Ramos (cell line): ENCODE results near the gene KXD1.
"Not testable (repeated sequence)": the region's sequence is repeated elsewhere in the genome, so short reads cannot be mapped to it uniquely, and the experiment has no call there.

ENCODE experiments used
- in situ Hi-C: fragments of 300-500 bp; cut with MboI; formaldehyde crosslinking; loops from one replicate; pipeline ENCODE4 v1.14.3; 2022; ENCODE audit warnings: low sequenced_read_pairs; ENCODE audit not compliant: unreplicated experiment

The KXD1 gene

GRCh38 chr19:18595475-18595874 is 37.8 kb downstream of the KXD1 start:
- in situ Hi-C loops = no loop called here

- in situ Hi-C loops = no loop called here
Measured at GRCh38 chr19:18596752-18597157, 39.1 kb downstream of the KXD1 start.

- in situ Hi-C loops = no loop called here
Measured at GRCh38 chr19:18597809-18598660, 40.4 kb downstream of the KXD1 start.

GRCh38 chr19:18599485-18599884 is 41.8 kb downstream of the KXD1 start:
- in situ Hi-C loops = no loop called here

GRCh38 chr19:18600692-18601397 is 43.2 kb downstream of the KXD1 start:
- in situ Hi-C loops = not testable (repeated sequence)

- in situ Hi-C loops = no loop called here
Measured at GRCh38 chr19:18601875-18602274, 44.2 kb downstream of the KXD1 start.

- in situ Hi-C loops = no loop called here
Measured at GRCh38 chr19:18603255-18603957, 45.7 kb downstream of the KXD1 start.

- in situ Hi-C loops = no loop called here
Measured at GRCh38 chr19:18603958-18604819, 46.5 kb downstream of the KXD1 start.

- in situ Hi-C loops = no loop called here
Measured at GRCh38 chr19:18604820-18605159, 47.1 kb downstream of the KXD1 start.

GRCh38 chr19:18605196-18605545 is 47.5 kb downstream of the KXD1 start:
- in situ Hi-C loops = no loop called here

- in situ Hi-C loops = no loop called here
Measured at GRCh38 chr19:18605546-18606280, 48.0 kb downstream of the KXD1 start.

- in situ Hi-C loops = no loop called here
Measured at GRCh38 chr19:18606281-18607225, 48.9 kb downstream of the KXD1 start, which contains the start of gene CRLF1. TSS of gene CRLF1 (minus strand) at chr19:18606799. CDS start at chr19:18606656, 143 bp downstream.

- in situ Hi-C loops = no loop called here
Measured at GRCh38 chr19:18607226-18608101, 49.8 kb downstream of the KXD1 start.

GRCh38 chr19:18608102-18608804 is 50.6 kb downstream of the KXD1 start:
- in situ Hi-C loops = no loop called here

GRCh38 chr19:18608805-18609716 is 51.4 kb downstream of the KXD1 start:
- in situ Hi-C loops = no loop called here

- in situ Hi-C loops = no loop called here
Measured at GRCh38 chr19:18609717-18610051, 52.0 kb downstream of the KXD1 start.
